ENCODE data around the gene GABPB2. TPM values are rescaled to one million over a fixed set of nuclear protein-coding genes. Genes with fewer than 3 reads are reported as not detected.

Gene GABPB2
- 2.7 to 3.9 TPM (median 3.5 TPM) in 5 replicates for total RNA-seq (2022; extraction: Qiagen RNA extraction)

GRCh38 chr1:151070474-151071276 lies at the start of gene GABPB2:
Gene GABPB2 (plus strand): TSS chr1:151070761. CDS start chr1:151088190, 17,429 bp downstream.

GRCh38 chr1:151036356-151036755 lies 34.2 kb upstream of the GABPB2 start, which contains the start of gene BNIPL:
Gene BNIPL (plus strand): TSS chr1:151036586. CDS start chr1:151036726, 140 bp downstream.

GRCh38 chr1:151047591-151047924 lies 23.0 kb upstream of the GABPB2 start, which contains the start of gene C1orf56:
Gene C1orf56 (plus strand): TSS chr1:151047751. CDS start chr1:151047848, 97 bp downstream.

DNA sequence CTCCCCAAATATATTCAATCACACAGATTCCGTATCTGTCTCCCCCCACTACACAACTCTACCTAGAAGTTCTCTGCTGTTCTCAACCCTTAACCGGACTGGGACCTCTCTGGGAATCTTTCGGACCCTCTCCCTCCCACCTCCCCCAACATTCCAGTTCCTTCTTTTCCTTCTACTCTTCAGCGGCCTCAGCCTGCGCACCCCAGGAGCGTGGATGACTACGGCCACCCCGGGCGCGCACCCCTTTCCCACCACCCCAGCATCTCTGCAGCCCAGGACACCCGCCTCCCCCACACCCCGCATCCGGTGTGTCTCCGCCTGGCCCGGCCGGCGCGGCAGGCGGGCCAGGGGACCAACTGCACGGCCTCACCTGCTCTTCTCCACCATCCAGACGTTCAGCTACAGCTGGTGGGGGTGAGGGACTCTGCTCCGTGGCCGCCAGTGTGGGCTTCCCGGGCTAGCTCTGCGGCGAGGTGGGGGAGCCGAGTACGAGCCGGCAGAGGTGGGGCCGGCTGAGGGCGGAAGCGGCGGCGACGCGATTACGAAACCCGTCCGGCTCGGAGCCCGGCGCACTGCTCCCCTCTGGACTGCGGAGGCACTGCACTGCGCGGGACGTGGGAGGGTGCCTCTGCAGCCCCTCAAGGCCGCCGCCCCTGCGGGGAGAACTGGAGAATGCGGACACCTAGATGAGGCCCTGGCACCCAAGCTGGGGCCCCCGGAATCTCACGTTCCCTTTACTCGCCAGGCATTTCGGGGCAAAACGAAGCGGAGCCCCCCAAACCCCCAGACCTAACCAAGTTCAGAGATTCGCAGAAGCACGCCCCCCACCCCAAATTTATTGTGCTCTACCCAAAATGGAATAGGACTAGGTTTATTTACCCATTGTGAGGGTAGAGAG lies 11.2 kb upstream of the GABPB2 start, which contains the start of gene CDC42SE1:
TSS of gene CDC42SE1 (minus strand) at position 514 of the 898 bp plus-strand sequence. CDS start 3,892 bp downstream, outside the sequence.

GRCh38 chr1:151060007-151060656 lies 10.4 kb upstream of the GABPB2 start, which contains the start of gene MLLT11:
Gene MLLT11 (plus strand): TSS chr1:151060397. CDS start chr1:151067225, 6,828 bp downstream.

DNA sequence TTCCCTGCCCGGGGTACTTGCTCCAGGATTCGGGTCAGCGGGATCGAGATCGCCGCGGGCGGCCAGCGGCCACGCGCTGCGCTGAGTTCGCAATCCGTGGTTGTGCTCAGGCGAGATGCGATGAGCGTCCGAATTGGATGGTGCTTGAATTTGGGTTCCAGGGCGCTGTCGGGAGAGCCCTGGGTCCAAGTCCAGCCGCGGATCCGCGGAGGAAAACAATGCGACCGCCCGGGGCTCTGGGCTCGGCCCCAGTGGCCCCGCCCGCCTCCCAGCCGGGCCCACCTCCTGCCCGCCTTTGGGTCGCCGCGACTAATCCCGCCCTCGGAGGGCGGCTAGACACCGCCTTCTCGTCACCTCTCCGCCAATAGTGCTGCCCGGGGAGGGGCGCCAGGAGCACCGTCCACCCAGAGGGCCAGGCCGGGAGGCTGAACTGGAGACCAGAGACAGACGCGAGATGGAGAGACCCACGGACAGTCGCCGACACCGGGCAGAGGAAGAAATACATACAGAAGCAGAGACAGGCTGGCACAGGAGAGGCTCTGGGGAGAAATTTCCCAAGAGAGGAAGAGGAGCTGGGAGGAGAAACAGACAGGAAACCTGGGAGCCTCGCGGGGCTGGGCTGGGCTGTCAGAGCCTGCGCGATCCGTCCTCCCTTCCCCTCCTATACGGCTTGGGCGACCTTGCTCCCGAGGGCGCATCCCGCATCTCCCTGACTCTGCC lies 76.0 kb downstream of the GABPB2 start, which contains the start of gene SEMA6C:
TSS of gene SEMA6C (minus strand) at position 220 of the 720 bp plus-strand sequence. CDS start 4,010 bp downstream, outside the sequence.

GRCh38 chr1:151156515-151156819 lies 85.9 kb downstream of the GABPB2 start, which contains the start of gene TNFAIP8L2:
Gene TNFAIP8L2 (plus strand): TSS chr1:151156649. CDS start chr1:151158698, 2,049 bp downstream.

DNA sequence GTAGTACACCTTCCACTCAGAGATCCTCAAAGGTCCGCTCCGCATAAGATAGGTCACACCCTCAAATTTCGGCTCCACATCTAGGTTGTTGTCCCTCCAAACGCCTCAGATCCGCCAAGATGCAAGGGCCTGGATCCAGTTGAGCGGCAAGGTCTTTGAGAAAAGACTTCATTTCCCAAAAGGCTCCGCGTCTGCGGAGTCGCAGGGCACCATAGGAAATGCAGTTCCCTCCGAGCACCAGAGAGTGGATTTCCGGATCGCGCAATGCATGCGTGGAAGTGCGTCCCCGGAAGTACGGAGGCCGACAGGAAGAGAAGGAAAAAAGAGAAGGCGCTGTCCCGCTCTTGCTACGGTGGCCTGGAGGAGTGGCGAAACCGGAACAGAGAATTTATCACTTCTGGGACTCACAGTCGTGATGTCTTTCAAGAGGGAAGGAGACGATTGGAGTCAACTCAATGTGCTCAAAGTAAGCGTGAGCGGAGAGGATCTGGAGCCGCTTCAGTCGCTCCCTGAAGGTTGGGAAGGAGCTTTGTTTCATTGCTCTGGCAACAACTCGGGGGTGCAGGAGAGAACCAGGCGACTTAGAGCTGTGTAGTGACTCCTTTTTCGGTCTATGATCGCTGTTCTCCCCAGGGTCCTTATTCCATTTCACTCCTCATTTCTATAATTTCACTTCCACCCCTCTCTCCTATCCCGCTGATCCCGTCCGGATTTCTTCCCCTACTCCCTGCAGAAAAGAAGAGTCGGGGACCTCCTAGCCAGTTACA lies 95.4 kb downstream of the GABPB2 start, which contains the start of the genes LYSMD1 and SCNM1:
TSS of gene LYSMD1 (minus strand) at position 165 of the 767 bp plus-strand sequence. CDS start 644 bp downstream, outside the sequence.
TSS of gene SCNM1 (plus strand) at position 407 of the 767 bp plus-strand sequence. CDS start at position 416, 9 bp downstream.

Other genes starting within 250 kb of the GABPB2 start
- gene ARNT, start 194.2 kb upstream of the GABPB2 start, total RNA-seq (2022; extraction: Qiagen RNA extraction): 8.8 to 13.5 TPM (median 12.6 TPM) in 5 replicates
- gene CTXND2, start 183.6 kb upstream of the GABPB2 start, total RNA-seq (2022; extraction: Qiagen RNA extraction): not detected in 5 replicates
- 20.7 to 27.7 TPM (median 23.5 TPM) in 5 replicates for gene SETDB1, start 144.4 kb upstream of the GABPB2 start, total RNA-seq (2022; extraction: Qiagen RNA extraction)
- 249 to 260 TPM (median 254 TPM) in 5 replicates for gene CERS2, start 95.9 kb upstream of the GABPB2 start, total RNA-seq (2022; extraction: Qiagen RNA extraction)
- 0.63 to 1.1 TPM (median 0.85 TPM) in 5 replicates for gene ANXA9, start 88.5 kb upstream of the GABPB2 start, total RNA-seq (2022; extraction: Qiagen RNA extraction)
- gene MINDY1, start 63.9 kb upstream of the GABPB2 start, total RNA-seq (2022; extraction: Qiagen RNA extraction): 2.9 to 3.6 TPM (median 3.3 TPM) in 5 replicates
- 11.9 to 16.0 TPM (median 14.8 TPM) in 5 replicates for gene PRUNE1, start 62.3 kb upstream of the GABPB2 start, total RNA-seq (2022; extraction: Qiagen RNA extraction)
- 0.07 to 0.12 TPM (median 0.07 TPM) in 5 replicates for gene BNIPL, start 34.2 kb upstream of the GABPB2 start, total RNA-seq (2022; extraction: Qiagen RNA extraction)
- gene C1orf56, start 23.0 kb upstream of the GABPB2 start, total RNA-seq (2022; extraction: Qiagen RNA extraction): 5.8 to 8.9 TPM (median 7.1 TPM) in 5 replicates
- 71.6 to 85.1 TPM (median 74.0 TPM) in 5 replicates for gene CDC42SE1, start 11.1 kb upstream of the GABPB2 start, total RNA-seq (2022; extraction: Qiagen RNA extraction)
- gene MLLT11, start 10.4 kb upstream of the GABPB2 start, total RNA-seq (2022; extraction: Qiagen RNA extraction): 14.5 to 18.8 TPM (median 17.8 TPM) in 5 replicates
- gene SEMA6C, start 75.9 kb downstream of the GABPB2 start, total RNA-seq (2022; extraction: Qiagen RNA extraction): 1.3 to 2.5 TPM (median 1.9 TPM) in 5 replicates
- gene TNFAIP8L2, start 85.9 kb downstream of the GABPB2 start, total RNA-seq (2022; extraction: Qiagen RNA extraction): not detected in 5 replicates
- 5.3 to 7.5 TPM (median 6.6 TPM) in 5 replicates for gene LYSMD1, start 95.1 kb downstream of the GABPB2 start, total RNA-seq (2022; extraction: Qiagen RNA extraction)
- gene SCNM1, start 95.4 kb downstream of the GABPB2 start, total RNA-seq (2022; extraction: Qiagen RNA extraction): 44.0 to 49.0 TPM (median 44.9 TPM) in 5 replicates
- gene TMOD4, start 105.2 kb downstream of the GABPB2 start, total RNA-seq (2022; extraction: Qiagen RNA extraction): 0.30 to 0.46 TPM (median 0.35 TPM) in 4 of 5 replicates, not detected in the other
- 39.9 to 66.6 TPM (median 45.1 TPM) in 5 replicates for gene VPS72, start 119.4 kb downstream of the GABPB2 start, total RNA-seq (2022; extraction: Qiagen RNA extraction)
- 42.3 to 54.3 TPM (median 44.7 TPM) in 5 replicates for gene PIP5K1A, start 127.8 kb downstream of the GABPB2 start, total RNA-seq (2022; extraction: Qiagen RNA extraction)
- 172 to 208 TPM (median 186 TPM) in 5 replicates for gene PSMD4, start 184.0 kb downstream of the GABPB2 start, total RNA-seq (2022; extraction: Qiagen RNA extraction)
- 11.8 to 15.3 TPM (median 14.0 TPM) in 5 replicates for gene ZNF687, start 211.5 kb downstream of the GABPB2 start, total RNA-seq (2022; extraction: Qiagen RNA extraction)

Data from A549 treated with CORT108297 at 1 μM for 4 hours (cell line).